Activated CD4-positive, alpha-beta T cell treated with anti-CD3 and anti-CD28 coated beads, Interleukin-2, Interleukin-4, amounts not matched to agents 100 ng/mL and 50 ng/mL, durations not matched to agents 16 hours and 8 hours (primary cell): ENCODE results near the gene NOL7.

Experiments
- DNase-seq: peaks from one replicate; pipeline ENCODE4 v3.0.0-alpha.2; 2020; ENCODE audit warnings: low spot score

NOL7 gene

GRCh38 chr6:13597073-13597472 is 18.1 kb upstream of the NOL7 start:
- DNase-seq = no peak

GRCh38 chr6:13600036-13600435 is 15.1 kb upstream of the NOL7 start:
- no peak for DNase-seq

GRCh38 chr6:13604135-13604534 is 11.0 kb upstream of the NOL7 start:
- no peak for DNase-seq

GRCh38 chr6:13604546-13605416 is 10.4 kb upstream of the NOL7 start:
- no peak for DNase-seq

GRCh38 chr6:13605634-13606033 is 9.5 kb upstream of the NOL7 start:
- no peak for DNase-seq

- no peak for DNase-seq
These were observed 3.4 kb upstream of the NOL7 start for GRCh38 chr6:13611715-13612114.

GRCh38 chr6:13613029-13613594 is 2.0 kb upstream of the NOL7 start:
- no peak for DNase-seq

- DNase-seq = no peak
These were observed 809 bp upstream of the NOL7 start for GRCh38 chr6:13614126-13614925.

GRCh38 chr6:13615792-13616120 is 621 bp downstream of the NOL7 start:
- DNase-seq = peak; percentile 39

GRCh38 chr6:13617066-13617465 is 1.9 kb downstream of the NOL7 start:
- DNase-seq = no peak

GRCh38 chr6:13624871-13625288 is 9.7 kb downstream of the NOL7 start:
- DNase-seq = peak; percentile 33

- no peak for DNase-seq
These were observed 14.5 kb downstream of the NOL7 start for GRCh38 chr6:13629459-13630116.

GRCh38 chr6:13630499-13630898 is 15.4 kb downstream of the NOL7 start:
- no peak for DNase-seq

GRCh38 chr6:13633343-13633742 is 18.2 kb downstream of the NOL7 start:
- no peak for DNase-seq

GRCh38 chr6:13635948-13636658 is 21.0 kb downstream of the NOL7 start:
- no peak for DNase-seq

- no peak for DNase-seq
These were observed 22.9 kb downstream of the NOL7 start for GRCh38 chr6:13638014-13638413.

- DNase-seq = no peak
These were observed 23.5 kb downstream of the NOL7 start for GRCh38 chr6:13638626-13639025.

- DNase-seq = no peak
These were observed 26.2 kb downstream of the NOL7 start for GRCh38 chr6:13641315-13641714.

GRCh38 chr6:13643125-13643524 is 28.0 kb downstream of the NOL7 start:
- DNase-seq = no peak

- DNase-seq = no peak
These were observed 33.7 kb downstream of the NOL7 start for GRCh38 chr6:13648850-13649249.

GRCh38 chr6:13649393-13649792 is 34.3 kb downstream of the NOL7 start:
- DNase-seq = no peak

- no peak for DNase-seq
These were observed 38.2 kb downstream of the NOL7 start for GRCh38 chr6:13653296-13653695.
